Measurements from ENCODE around the gene LUZP2.

GRCh38 chr11:24859801-24860300, 363.0 kb downstream of the LUZP2 start:
- TF ChIP-seq CTCF (IDR thresholded peaks at IDR 0.05; ENCODE audit: insufficient read depth, low read length, poor library complexity, severe bottlenecking), result no peak
- no peak for TF ChIP-seq EZH2phosphoT487 (conservative IDR thresholded peaks at IDR 0.05; ENCODE audit: low read length)
